Uterus (tissue), 2 donors: ENCODE measurements around the gene IVL.

ENCODE experiments used
- POLR2A ChIP-seq, 2 donors: fragments of 450-650 bp; IDR thresholded peaks; one replicate each; pipeline ENCODE4 v1.6.1; 2016; ENCODE audit warnings: antibody characterized with exemption in 2 of 2, mild to moderate bottlenecking in 1 of 2, moderate library complexity in 1 of 2
- TF ChIP-seq, protein P1 (sequence below), 4 experiments: fragments of 200-600 bp in 2 of 4; fragments of 450-650 bp in 2 of 4; sonication (generic) in 2 of 4; IDR thresholded peaks; one replicate each; pipeline ENCODE4 v1.5.1; 2016 to 2019; ENCODE audit warnings: antibody characterized with exemption in 4 of 4, mild to moderate bottlenecking in 2 of 4, moderate library complexity in 1 of 4

DNA sequence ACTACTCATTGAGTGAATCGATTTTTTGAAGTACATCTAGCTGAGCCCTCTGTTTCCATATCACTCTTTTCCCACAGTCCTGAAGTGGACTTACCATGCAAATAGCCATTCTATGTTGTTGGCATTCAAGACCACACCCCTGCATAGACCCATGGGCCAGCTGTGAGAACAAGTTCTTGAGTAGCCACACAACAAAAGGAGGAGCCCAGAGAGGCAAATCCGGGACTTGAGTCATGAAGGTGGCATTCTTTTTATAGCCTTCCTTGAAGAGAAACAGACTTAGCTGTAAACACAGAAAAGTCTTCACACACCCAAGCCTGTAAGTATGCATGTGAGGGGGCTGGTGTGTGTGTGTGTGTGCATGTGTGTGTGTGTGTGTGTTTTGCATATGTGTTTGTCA, 24.9 kb downstream of the IVL start:
- TF ChIP-seq, protein P1, sequence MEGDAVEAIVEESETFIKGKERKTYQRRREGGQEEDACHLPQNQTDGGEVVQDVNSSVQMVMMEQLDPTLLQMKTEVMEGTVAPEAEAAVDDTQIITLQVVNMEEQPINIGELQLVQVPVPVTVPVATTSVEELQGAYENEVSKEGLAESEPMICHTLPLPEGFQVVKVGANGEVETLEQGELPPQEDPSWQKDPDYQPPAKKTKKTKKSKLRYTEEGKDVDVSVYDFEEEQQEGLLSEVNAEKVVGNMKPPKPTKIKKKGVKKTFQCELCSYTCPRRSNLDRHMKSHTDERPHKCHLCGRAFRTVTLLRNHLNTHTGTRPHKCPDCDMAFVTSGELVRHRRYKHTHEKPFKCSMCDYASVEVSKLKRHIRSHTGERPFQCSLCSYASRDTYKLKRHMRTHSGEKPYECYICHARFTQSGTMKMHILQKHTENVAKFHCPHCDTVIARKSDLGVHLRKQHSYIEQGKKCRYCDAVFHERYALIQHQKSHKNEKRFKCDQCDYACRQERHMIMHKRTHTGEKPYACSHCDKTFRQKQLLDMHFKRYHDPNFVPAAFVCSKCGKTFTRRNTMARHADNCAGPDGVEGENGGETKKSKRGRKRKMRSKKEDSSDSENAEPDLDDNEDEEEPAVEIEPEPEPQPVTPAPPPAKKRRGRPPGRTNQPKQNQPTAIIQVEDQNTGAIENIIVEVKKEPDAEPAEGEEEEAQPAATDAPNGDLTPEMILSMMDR (IDR thresholded peaks at IDR 0.05): no peak
- no peak for TF ChIP-seq POLR2A (IDR thresholded peaks at IDR 0.05)
